ENCODE measurements around the gene PHGDH.
"Not testable (repeated sequence)": the region's sequence is repeated elsewhere in the genome, so short reads cannot be mapped to it uniquely, and the experiment has no call there.

PHGDH gene

GRCh38 chr1:119767486-119767885 lies 55.8 kb downstream of the PHGDH start:
- no peak for DNase-seq

GRCh38 chr1:119768778-119769177 lies 57.0 kb downstream of the PHGDH start, which contains the start of gene HMGCS2:
HMGCS2 (minus strand) TSS chr1:119768905; CDS start chr1:119768844, 61 bp downstream.
- no peak for DNase-seq

GRCh38 chr1:119771016-119771415 lies 59.3 kb downstream of the PHGDH start:
- DNase-seq = peak; percentile 30

GRCh38 chr1:119771770-119772169 lies 60.0 kb downstream of the PHGDH start:
- DNase-seq = no peak

GRCh38 chr1:119772298-119772697 lies 60.6 kb downstream of the PHGDH start:
- no peak for DNase-seq

- DNase-seq = no peak
These were observed 62.0 kb downstream of the PHGDH start for GRCh38 chr1:119773711-119774241.

GRCh38 chr1:119774746-119775490 lies 63.2 kb downstream of the PHGDH start:
- DNase-seq = no peak

- no peak for DNase-seq
These were observed 66.6 kb downstream of the PHGDH start for GRCh38 chr1:119778359-119778758.

- DNase-seq = no peak
These were observed 67.3 kb downstream of the PHGDH start for GRCh38 chr1:119778886-119779560.

GRCh38 chr1:119779869-119780356 lies 68.2 kb downstream of the PHGDH start:
- DNase-seq = peak; percentile 17

- DNase-seq = peak; percentile 35
These were observed 69.9 kb downstream of the PHGDH start for GRCh38 chr1:119781434-119782210.

GRCh38 chr1:119782631-119783325 lies 71.0 kb downstream of the PHGDH start:
- no peak for DNase-seq

- peak; percentile 95 for DNase-seq
These were observed 71.8 kb downstream of the PHGDH start for GRCh38 chr1:119783354-119784185.

GRCh38 chr1:119784191-119784781 lies 72.6 kb downstream of the PHGDH start:
- peak; percentile 69 for DNase-seq

GRCh38 chr1:119786046-119786445 lies 74.3 kb downstream of the PHGDH start:
- not testable (repeated sequence) for DNase-seq

GRCh38 chr1:119786473-119787050 lies 74.8 kb downstream of the PHGDH start:
- DNase-seq = not testable (repeated sequence)

GRCh38 chr1:119787776-119788175 lies 76.0 kb downstream of the PHGDH start:
- DNase-seq = no peak

- no peak for DNase-seq
These were observed 78.9 kb downstream of the PHGDH start for GRCh38 chr1:119790451-119791198.

GRCh38 chr1:119791377-119791776 lies 79.6 kb downstream of the PHGDH start:
- no peak for DNase-seq
